Stimulated activated CD4-positive, alpha-beta T cell treated with anti-CD3 and anti-CD28 coated beads, Interleukin-1b, Interleukin-23, amount 100 ng/mL, for 48 hours (primary cell): ENCODE results near the gene EPHA1.
"Not testable (repeated sequence)": the region's sequence is repeated elsewhere in the genome, so short reads cannot be mapped to it uniquely, and the experiment has no call there.

Experiments used
- DNase-seq: peaks from one replicate; pipeline ENCODE4 v3.0.0-alpha.2; 2020

The EPHA1 gene

DNA sequence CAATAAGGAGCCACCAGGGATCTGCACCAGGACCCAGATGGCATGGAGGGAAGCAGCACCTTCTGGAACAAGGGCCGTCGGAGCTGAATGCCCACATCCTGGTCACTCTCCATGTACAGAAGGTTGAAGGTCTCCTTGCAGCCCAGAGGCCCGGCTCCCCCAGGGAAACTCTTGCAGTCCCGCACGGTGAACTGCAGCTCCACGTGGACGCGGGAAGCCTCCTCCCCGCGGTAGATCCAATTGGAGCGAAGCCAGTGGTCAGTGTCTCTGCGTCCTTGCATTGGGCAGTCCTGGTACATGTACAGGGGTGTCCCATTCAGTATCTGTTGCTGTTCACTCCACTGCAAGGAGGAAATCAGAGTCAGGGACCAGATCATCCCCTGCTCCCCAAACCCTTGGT, 7.4 kb downstream of the EPHA1 start:
- no peak for DNase-seq

GRCh38 chr7:143399642-143400041, 9.0 kb downstream of the EPHA1 start:
- no peak for DNase-seq

DNA sequence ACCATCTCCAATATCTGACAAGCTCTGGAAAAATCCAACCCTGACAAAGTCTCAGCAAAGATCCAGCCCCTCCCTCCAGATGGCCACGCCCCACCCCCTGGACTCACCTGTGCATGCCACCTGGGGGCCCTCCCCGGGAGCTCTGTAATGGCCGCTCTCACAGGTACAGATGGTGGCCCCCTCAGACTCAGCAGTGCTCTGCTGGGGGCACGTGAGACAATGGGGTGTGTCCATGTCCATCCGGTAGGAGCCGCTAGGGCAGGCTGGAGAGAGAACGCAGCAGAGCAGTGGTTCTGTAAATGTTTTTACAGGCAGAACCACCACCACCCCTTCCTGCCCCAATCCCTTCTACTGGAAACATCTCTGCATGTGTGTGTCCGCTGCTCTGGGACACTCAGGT, 9.5 kb downstream of the EPHA1 start:
- no peak for DNase-seq

GRCh38 chr7:143398616-143399015, 10.0 kb downstream of the EPHA1 start:
- no peak for DNase-seq

DNA sequence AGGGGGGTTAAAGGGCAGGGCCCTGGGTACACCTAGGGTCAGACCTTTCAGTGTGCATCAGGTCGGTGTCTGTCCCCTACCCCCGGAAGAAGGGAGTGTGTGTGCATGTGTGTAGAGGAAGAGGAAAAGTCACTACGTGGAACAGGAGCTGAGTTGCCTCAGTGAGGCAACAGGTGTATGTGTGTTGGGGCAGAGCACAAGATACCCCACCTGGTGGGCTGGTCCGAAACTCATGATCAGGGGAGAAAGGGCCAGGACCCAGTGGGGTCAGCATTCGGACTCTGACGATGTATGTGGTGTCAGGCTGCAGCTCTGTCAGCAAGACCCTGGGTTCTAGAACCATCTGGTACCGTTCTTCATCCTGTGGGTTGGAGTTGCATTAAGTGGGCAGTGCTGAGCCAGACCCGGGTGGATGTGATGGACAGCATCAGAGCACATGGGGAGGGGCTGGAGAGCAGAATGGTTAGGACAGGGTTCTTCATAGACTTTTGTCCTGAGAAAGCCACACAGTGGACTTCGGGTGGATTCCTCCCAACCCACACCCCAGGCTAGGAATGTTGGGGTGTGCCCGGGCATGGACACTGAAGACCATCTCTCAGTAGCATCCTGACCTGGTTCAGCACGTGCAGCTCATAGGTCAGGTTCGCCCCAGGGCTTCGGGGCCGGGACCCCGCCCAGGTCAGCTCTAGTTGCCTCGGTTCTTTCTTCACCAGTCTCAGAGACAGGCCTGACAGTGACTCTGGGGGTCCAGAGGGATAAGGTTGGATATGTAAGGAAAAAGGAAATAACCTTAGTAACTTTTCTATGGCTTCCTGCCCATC, 10.7 kb downstream of the EPHA1 start:
- no peak for DNase-seq

- DNase-seq, result no peak
These were observed 11.8 kb downstream of the EPHA1 start for GRCh38 chr7:143396625-143397556.

- no peak for DNase-seq
These were observed 12.5 kb downstream of the EPHA1 start for GRCh38 chr7:143396182-143396581.

GRCh38 chr7:143395187-143396149, 13.2 kb downstream of the EPHA1 start:
- no peak for DNase-seq

GRCh38 chr7:143394777-143395176, 13.9 kb downstream of the EPHA1 start:
- no peak for DNase-seq

DNA sequence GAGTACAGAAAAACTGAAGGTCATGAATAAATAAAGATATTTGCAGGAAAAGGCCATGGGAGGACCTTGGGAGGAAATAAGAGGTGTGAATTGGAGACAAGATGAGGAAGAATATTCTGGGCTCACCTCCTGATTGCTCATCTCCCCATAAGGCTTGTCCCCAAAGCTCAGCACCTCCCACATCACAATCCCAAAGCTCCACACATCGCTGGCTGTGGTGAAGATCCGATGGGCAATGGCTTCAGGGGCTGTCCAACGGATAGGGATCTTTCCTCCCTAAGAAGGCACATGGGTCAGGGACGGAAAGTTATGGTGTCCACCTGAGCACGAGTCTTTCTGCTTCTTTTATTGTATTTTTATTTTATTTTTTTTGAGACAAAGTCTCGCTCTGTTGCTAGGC, 14.6 kb downstream of the EPHA1 start:
- no peak for DNase-seq

DNA sequence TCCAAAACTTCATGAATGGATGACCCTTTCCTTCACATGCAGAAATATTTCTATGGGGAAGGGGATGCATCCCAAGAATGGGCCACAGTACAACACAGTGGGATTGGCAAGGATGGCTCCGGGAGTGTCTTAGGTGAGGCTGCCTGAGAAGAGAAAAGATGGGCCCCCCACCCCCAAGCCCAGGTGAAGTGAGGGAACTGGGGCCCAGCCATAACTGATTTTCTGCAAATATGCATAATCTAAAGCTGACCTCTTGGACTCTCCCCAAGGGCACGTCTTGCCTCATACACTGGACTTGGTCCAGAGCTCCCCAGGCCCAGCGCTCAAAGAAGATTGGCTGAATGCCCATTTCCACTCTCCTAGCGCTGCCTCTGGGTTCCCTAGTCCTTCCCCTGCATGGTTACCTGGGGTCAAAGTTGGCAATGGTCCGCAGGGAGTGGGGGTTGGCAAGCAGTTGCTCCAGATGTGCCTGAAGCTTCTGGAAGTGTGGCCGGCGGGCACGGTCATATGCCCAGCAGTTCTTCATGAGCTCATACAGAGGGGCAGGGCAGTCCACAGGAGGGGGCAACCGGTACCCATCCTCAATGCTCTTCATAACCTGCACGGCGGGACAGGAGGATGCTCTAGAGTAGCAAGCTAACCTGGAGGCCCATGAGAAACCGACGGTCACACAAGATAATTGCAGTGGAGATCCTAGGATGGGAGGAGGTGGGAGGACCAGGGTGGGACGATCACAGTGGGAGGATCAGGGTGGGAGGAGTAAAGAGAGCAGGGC, 15.2 kb downstream of the EPHA1 start:
- no peak for DNase-seq

DNA sequence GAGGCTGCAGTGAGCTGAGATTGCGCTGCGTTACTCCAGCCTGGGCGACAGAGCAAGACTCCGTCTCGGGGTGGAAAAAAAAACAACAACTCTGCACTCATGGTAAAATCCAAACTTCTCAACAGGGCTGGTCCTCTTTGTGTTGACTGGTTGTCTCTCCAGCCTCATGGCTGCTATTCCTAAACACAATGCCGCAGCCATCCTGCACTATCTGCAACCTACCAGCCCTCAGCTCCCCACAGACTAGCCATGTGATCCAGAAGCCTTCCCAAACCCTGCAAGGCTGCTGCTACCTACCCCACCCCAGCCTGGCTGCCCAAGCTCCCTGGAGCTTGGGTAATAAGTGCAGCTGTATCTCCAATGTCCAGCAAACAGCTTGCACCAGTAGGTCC, 15.8 kb downstream of the EPHA1 start:
- no peak for DNase-seq

GRCh38 chr7:143392427-143392826, 16.2 kb downstream of the EPHA1 start:
- not testable (repeated sequence) for DNase-seq

- DNase-seq, result no peak
These were observed 16.9 kb downstream of the EPHA1 start for GRCh38 chr7:143391462-143392404.

DNA sequence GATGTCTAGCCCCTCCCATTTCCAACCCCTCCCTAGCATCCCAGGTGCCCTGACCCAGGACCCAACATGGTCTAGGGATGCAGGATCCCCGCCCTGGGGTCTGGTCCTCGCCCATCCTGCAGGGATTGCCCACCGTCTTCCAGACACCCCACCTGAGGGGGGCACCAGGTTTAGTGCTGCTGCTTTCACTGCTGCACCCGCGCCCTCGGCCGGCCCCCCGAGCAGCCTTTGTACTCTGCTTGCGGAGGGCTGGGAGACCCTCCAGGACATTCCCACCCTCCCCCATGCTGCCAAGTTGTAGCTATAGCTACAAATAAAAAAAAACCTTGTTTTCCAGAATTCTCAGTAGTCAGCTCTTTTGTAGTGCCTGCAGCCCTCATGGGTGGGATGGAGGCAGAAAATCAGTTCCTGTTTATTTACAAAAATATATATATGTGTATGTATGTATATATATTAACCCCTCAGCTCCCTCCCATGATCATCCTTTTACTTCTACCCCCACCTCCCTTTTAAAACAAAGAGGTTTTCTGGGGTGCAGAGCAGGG, 17.8 kb downstream of the EPHA1 start:
- DNase-seq, result no peak

DNA sequence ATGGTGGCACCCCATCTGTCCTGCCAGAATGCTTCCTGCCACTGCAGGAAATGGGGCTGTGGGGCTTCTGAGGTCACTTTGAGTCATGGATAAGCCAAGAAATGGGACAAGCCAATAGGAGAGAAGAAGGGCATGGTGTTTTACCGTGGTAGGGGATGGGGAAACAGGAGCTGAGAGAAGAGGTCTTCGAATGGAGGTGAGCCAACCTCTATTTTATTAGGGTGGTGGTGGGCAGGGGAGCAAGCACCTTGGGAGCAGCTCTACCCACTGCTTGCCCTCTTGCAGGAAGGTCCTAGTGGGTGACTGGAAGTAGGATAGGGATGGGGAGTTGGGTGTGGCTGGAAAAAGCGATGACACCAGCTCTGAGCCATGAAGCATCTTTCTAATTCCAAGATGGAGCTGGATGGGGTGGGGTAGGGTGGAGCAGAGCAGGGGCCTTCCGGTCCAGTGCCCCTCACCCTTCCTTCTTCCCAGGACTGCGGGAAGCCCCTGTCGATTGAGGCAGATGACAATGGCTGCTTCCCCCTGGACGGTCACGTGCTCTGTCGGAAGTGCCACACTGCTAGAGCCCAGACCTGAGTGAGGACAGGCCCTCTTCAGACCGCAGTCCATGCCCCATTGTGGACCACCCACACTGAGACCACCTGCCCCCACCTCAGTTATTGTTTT, 18.4 kb downstream of the EPHA1 start:
- DNase-seq, result no peak

DNA sequence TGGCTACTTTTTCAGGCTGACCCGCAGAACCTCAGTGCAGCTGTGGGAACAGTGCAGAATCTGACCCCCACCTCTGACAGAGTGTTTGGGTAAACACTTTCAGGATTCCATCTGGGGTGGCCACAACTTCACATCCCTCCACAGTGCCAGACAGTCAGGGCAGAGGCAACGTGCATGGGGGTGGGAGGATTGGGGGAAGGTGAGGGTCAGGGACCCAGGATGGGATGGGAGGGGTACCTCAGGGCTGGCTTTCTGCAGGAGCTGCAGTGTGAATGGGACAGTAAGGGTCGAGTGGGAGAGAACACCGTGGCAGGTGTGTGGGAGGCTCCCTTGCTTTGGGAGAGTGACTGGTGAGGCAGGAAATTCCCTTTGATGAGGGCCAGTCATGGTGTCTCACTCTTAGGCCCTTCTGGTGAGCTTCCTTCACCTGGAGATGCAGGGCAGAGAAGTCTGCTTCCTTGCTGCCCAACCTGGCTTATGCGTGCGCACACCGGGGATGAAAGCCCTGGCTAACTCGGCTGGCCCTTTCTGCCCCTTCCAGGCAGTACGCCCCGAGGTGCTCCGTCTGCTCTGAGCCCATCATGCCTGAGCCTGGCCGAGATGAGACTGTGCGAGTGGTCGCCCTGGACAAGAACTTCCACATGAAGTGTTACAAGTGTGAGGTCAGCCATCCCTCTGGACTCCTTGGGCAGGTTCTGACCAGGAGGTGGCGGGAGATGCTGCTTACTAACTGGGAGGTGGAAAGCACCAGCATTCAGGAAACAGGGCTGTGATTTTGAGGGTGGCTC, 19.1 kb downstream of the EPHA1 start:
- DNase-seq, result no peak

GRCh38 chr7:143388491-143389101, 20.1 kb downstream of the EPHA1 start:
- DNase-seq, result no peak

DNA sequence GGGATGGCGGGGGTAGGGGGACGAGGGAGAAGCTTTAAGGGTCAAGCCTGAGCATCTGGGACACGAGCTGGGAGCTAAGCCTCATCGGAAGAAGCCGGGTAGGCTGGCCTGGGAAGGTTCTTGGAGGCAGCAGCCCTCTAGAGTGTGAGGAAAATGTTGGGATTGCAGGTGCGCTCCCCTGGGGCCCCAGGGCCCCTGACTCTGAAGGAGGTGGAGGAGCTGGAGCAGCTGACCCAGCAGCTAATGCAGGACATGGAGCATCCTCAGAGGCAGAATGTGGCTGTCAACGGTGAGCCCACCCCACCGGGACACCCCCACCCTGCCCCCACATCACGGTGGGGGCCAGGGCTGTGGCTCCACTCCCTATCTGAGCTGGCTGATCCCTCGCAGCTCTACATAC, 20.6 kb downstream of the EPHA1 start:
- no peak for DNase-seq
